ENCODE measurements around the gene BTN2A1.
A peak's percentile ranks its signal among the peaks of the same experiment; 100 is the strongest.
"Not testable (repeated sequence)": the region's sequence is repeated elsewhere in the genome, so short reads cannot be mapped to it uniquely, and the experiment has no call there.

BTN2A1 gene

DNA sequence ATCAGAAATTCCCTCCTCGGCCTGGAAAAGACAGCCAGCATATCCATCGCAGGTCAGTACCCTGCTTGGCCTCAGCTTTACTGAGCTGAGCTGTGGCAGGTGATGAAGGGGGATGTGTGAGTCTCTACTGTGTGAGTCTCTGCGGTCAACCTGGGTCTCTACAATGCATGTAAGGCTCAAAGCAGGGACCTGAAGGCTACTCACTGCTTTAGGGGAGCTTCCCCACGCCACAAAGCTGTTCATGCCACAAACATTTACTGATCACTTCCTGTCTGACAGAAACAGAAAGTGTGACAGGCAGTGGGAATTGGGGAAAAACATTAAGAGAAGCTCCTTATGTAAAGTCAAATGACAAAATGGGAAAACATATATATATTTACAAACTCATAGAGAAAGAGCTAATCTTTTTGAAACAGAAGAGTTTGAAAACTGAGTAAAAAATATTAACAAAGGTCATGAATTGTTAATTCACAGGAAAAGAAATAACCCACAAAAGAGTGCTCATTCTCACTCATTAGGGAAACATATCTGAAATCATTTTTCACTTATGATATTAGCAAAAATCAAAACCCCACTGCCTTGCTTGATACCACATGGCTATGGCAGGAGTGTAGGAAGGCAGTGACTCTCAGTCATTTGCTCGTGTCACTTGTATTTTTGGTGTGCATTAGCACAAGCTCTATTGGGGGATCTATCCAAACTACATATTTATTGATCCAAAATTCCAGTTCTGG is 11.7 kb upstream of the BTN2A1 start:
- H3K27ac ChIP-seq (ENCODE audit: low read depth, low read length): no peak overlapping the region

DNA sequence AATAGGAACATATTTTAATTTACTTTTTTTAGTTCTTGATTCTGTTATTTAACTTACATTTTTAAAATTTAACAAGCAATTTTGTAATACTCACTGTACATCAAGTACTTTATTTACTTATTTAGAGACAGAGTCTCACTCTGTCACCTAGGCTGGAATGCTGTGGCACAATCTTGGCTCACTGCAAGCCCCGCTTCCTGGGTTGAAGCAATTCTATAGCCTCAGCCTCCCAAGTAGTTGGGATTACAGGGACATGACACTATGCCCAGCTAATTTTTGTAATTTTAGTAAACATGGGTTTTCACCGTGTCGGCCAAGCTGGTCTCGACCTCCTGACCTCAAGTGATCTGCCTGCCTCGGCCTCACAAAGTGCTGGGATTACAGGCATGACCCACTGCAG is 10.5 kb upstream of the BTN2A1 start:
- H3K27ac ChIP-seq (ENCODE audit: low read depth, low read length): no peak overlapping the region
- H3K36me3 ChIP-seq (ENCODE audit: control insufficient read depth in 1 of 2, insufficient read depth in 2 of 2, low read length in 2 of 2): peaks cover 20 to 51% of the 10 kb centered on the region in 2 donors
- H3K4me1 ChIP-seq (ENCODE audit: control insufficient read depth in 1 of 2, insufficient read depth in 2 of 2, low read length in 2 of 2): peaks cover 3 to 12% of the 10 kb centered on the region in 2 donors
- no peaks in the 10 kb centered on the region for H3K27me3 ChIP-seq (ENCODE audit: control insufficient read depth in 1 of 2, insufficient read depth in 2 of 2, low read length in 2 of 2)
- no peak overlapping the region for H3K4me3 ChIP-seq (ENCODE audit: low read depth in 1 of 2, low read length in 2 of 2)
- no peak overlapping the region for H3K9ac ChIP-seq (ENCODE audit: low read depth in 1 of 2, low read length in 2 of 2)
- no peaks in the 10 kb centered on the region for H3K9me3 ChIP-seq (ENCODE audit: control insufficient read depth in 1 of 2, low read length in 2 of 2)

More for the DNA sequence above, 11.7 kb upstream of the BTN2A1 start:
- Histone ChIP-seq H3K9ac (ENCODE audit: low read depth in 1 of 2, low read length in 2 of 2) (peak overlapping the region in 1 of 2 donors; percentile 25), H3K4me3 (ENCODE audit: low read depth in 1 of 2, low read length in 2 of 2) (no peak overlapping the region), H3K9me3 (ENCODE audit: control insufficient read depth in 1 of 2, low read length in 2 of 2) (no peaks in the 10 kb centered on the region), H3K27me3 (ENCODE audit: control insufficient read depth in 1 of 2, insufficient read depth in 2 of 2, low read length in 2 of 2) (no peaks in the 10 kb centered on the region), H3K36me3 (ENCODE audit: control insufficient read depth in 1 of 2, insufficient read depth in 2 of 2, low read length in 2 of 2) (peaks cover 20 to 45% of the 10 kb centered on the region in 2 donors), H3K4me1 (ENCODE audit: control insufficient read depth in 1 of 2, insufficient read depth in 2 of 2, low read length in 2 of 2) (peaks cover 3 to 20% of the 10 kb centered on the region in 2 donors)

DNA sequence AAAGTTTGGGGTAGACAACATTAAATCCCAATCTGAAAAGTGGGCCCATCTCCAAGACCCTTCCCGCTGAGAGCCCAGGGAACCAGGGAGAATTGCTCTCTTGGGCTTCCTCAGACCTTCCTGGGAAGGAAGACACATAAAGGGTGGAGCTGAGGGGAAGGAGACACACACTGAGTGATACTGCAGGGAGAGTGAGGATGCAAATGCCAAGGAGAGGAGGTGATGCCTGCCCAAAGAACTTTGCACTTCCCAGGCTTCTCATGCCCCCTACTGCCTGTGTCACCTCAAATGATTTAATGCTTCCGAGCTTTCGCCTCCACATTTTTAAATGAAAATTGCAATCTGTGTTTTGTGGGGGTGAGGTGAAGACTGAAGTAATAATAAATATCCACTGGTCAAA is 7.5 kb upstream of the BTN2A1 start:
- H3K27ac ChIP-seq (ENCODE audit: low read depth, low read length): no peak overlapping the region
- H3K4me1 ChIP-seq (ENCODE audit: control insufficient read depth in 1 of 2, insufficient read depth in 2 of 2, low read length in 2 of 2): peaks cover 3 to 5% of the 10 kb centered on the region in 2 donors

DNA sequence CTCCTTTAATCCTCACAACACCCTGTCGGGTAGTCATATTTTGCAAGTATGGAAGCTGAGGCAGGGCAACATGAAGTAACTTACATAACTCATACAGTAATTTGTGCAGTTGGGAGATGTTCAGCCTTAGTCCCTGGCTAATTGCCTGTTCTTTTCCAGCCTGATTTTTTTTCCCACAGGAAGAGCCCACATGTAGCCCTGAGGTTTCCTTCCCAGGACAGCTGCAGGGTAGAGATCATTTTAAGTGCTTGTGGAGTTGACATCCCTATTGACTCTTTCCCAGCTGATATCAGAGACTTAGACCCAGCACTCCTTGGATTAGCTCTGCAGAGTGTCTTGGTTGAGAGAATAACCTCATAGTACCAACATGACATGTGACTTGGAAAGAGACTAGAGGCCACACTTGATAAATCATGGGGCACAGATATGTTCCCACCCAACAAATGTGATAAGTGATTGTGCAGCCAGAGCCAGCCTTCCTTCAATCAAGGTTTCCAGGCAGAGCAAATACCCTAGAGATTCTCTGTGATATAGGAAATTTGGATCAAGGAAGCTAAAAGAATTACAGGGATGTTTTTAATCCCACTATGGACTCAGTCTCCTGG is 5.0 kb upstream of the BTN2A1 start:
- Histone ChIP-seq H3K4me3 (ENCODE audit: low read depth in 1 of 2, low read length in 2 of 2) (no peak overlapping the region), H3K9me3 (ENCODE audit: control insufficient read depth in 1 of 2, low read length in 2 of 2) (no peaks in the 10 kb centered on the region), H3K27ac (ENCODE audit: low read depth, low read length) (no peak overlapping the region), H3K27me3 (ENCODE audit: control insufficient read depth in 1 of 2, insufficient read depth in 2 of 2, low read length in 2 of 2) (no peaks in the 10 kb centered on the region), H3K36me3 (ENCODE audit: control insufficient read depth in 1 of 2, insufficient read depth in 2 of 2, low read length in 2 of 2) (peaks cover 11 to 36% of the 10 kb centered on the region in 2 donors), H3K9ac (ENCODE audit: low read depth in 1 of 2, low read length in 2 of 2) (no peak overlapping the region), H3K4me1 (ENCODE audit: control insufficient read depth in 1 of 2, insufficient read depth in 2 of 2, low read length in 2 of 2) (peaks cover 5 to 7% of the 10 kb centered on the region in 2 donors)

More for the DNA sequence above, 7.5 kb upstream of the BTN2A1 start:
- no peak overlapping the region for H3K4me3 ChIP-seq (ENCODE audit: low read depth in 1 of 2, low read length in 2 of 2)
- no peak overlapping the region for H3K9ac ChIP-seq (ENCODE audit: low read depth in 1 of 2, low read length in 2 of 2)
- no peaks in the 10 kb centered on the region for H3K27me3 ChIP-seq (ENCODE audit: control insufficient read depth in 1 of 2, insufficient read depth in 2 of 2, low read length in 2 of 2)
- H3K9me3 ChIP-seq (ENCODE audit: control insufficient read depth in 1 of 2, low read length in 2 of 2): no peaks in the 10 kb centered on the region
- H3K36me3 ChIP-seq (ENCODE audit: control insufficient read depth in 1 of 2, insufficient read depth in 2 of 2, low read length in 2 of 2): peaks cover 18 to 46% of the 10 kb centered on the region in 2 donors

GRCh38 chr6:26454631-26455030 is 3.1 kb upstream of the BTN2A1 start:
- H3K4me1 ChIP-seq (ENCODE audit: control insufficient read depth in 1 of 2, insufficient read depth in 2 of 2, low read length in 2 of 2): peaks cover 14 to 15% of the 10 kb centered on the region in 2 donors
- no peak overlapping the region for H3K4me3 ChIP-seq (ENCODE audit: low read depth in 1 of 2, low read length in 2 of 2)
- H3K9ac ChIP-seq (ENCODE audit: low read depth in 1 of 2, low read length in 2 of 2): no peak overlapping the region
- no peak overlapping the region for H3K27ac ChIP-seq (ENCODE audit: low read depth, low read length)
- no peaks in the 10 kb centered on the region for H3K27me3 ChIP-seq (ENCODE audit: control insufficient read depth in 1 of 2, insufficient read depth in 2 of 2, low read length in 2 of 2)
- H3K36me3 ChIP-seq (ENCODE audit: control insufficient read depth in 1 of 2, insufficient read depth in 2 of 2, low read length in 2 of 2): peaks cover 8 to 24% of the 10 kb centered on the region in 2 donors
- H3K9me3 ChIP-seq (ENCODE audit: control insufficient read depth in 1 of 2, low read length in 2 of 2): no peaks in the 10 kb centered on the region

- peaks cover 10 to 22% of the 10 kb centered on the region in 2 donors for H3K36me3 ChIP-seq (ENCODE audit: control insufficient read depth in 1 of 2, insufficient read depth in 2 of 2, low read length in 2 of 2)
- no peak overlapping the region for H3K4me3 ChIP-seq (ENCODE audit: low read depth in 1 of 2, low read length in 2 of 2)
- H3K4me1 ChIP-seq (ENCODE audit: control insufficient read depth in 1 of 2, insufficient read depth in 2 of 2, low read length in 2 of 2): peaks cover 22 to 23% of the 10 kb centered on the region in 2 donors
- no peak overlapping the region for H3K27ac ChIP-seq (ENCODE audit: low read depth, low read length)
- H3K9me3 ChIP-seq (ENCODE audit: control insufficient read depth in 1 of 2, low read length in 2 of 2): no peaks in the 10 kb centered on the region
- no peaks in the 10 kb centered on the region for H3K27me3 ChIP-seq (ENCODE audit: control insufficient read depth in 1 of 2, insufficient read depth in 2 of 2, low read length in 2 of 2)
- no peak overlapping the region for H3K9ac ChIP-seq (ENCODE audit: low read depth in 1 of 2, low read length in 2 of 2)
These were observed 2.3 kb upstream of the BTN2A1 start for GRCh38 chr6:26455357-26455970.

DNA sequence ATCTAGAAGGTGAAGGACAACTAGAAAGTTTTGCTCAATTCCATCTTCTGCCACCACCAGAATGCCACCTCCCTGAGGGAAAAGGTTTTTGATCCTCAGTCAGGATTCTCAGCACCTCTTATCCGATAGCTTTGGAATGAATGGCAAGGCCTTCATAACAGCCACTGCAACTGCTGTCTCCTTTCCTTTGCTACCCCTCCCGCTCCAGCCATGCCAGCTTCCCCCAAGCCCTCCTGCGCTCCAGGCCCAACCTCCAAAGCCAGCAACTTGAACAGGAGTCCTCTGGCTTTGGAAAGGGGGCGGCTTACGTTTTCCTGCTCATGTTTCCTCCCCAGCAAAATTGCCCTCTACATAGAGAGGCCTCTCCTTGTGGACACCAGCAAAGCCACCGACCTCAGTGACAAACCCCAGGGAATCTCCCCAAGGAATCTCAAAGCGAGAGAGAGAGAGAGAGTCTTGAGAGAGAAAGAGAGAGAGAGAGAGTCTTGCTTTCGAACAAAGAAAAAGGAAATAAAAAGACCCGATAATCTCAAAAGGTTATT is 420 bp upstream of the BTN2A1 start:
- H3K9ac ChIP-seq (ENCODE audit: low read depth in 1 of 2, low read length in 2 of 2): peak overlapping the region; percentile 97 to 99
- peak overlapping the region; percentile 23 for H3K27ac ChIP-seq (ENCODE audit: low read depth, low read length)
- H3K27me3 ChIP-seq (ENCODE audit: control insufficient read depth in 1 of 2, insufficient read depth in 2 of 2, low read length in 2 of 2): no peaks in the 10 kb centered on the region
- H3K4me3 ChIP-seq (ENCODE audit: low read depth in 1 of 2, low read length in 2 of 2): peak overlapping the region; percentile 87 to 94
- no peaks in the 10 kb centered on the region for H3K9me3 ChIP-seq (ENCODE audit: control insufficient read depth in 1 of 2, low read length in 2 of 2)
- H3K36me3 ChIP-seq (ENCODE audit: control insufficient read depth in 1 of 2, insufficient read depth in 2 of 2, low read length in 2 of 2): peaks cover 16 to 23% of the 10 kb centered on the region in 2 donors
- peaks cover 29 to 31% of the 10 kb centered on the region in 2 donors for H3K4me1 ChIP-seq (ENCODE audit: control insufficient read depth in 1 of 2, insufficient read depth in 2 of 2, low read length in 2 of 2)

DNA sequence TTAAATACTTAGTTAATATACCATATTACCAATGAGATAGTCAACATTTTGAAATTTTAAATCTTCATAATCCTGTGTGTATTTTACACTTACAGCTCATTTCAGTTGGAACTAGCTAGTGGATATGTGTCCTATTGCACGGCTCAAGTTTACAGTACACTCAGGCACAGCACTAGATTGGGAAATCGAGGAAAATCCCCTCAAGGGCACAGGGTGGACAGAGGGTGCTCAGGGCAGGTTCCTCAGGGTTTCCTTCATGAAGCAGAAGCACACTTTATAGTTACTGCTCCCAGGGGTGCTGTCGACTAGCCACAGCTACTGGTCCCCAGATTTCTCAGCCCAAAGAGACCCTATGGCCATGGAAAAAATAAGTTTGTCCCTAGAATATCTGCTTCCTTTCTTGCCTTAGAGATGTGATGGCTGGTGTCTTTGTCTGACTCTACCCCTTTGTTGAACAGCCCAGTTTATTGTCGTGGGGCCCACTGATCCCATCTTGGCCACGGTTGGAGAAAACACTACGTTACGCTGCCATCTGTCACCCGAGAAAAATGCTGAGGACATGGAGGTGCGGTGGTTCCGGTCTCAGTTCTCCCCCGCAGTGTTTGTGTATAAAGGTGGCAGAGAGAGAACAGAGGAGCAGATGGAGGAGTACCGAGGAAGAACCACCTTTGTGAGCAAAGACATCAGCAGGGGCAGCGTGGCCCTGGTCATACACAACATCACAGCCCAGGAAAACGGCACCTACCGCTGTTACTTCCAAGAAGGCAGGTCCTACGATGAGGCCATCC is 1.5 kb downstream of the BTN2A1 start:
- H3K4me3 ChIP-seq (ENCODE audit: low read depth in 1 of 2, low read length in 2 of 2): peak overlapping the region; percentile 46 to 48

DNA sequence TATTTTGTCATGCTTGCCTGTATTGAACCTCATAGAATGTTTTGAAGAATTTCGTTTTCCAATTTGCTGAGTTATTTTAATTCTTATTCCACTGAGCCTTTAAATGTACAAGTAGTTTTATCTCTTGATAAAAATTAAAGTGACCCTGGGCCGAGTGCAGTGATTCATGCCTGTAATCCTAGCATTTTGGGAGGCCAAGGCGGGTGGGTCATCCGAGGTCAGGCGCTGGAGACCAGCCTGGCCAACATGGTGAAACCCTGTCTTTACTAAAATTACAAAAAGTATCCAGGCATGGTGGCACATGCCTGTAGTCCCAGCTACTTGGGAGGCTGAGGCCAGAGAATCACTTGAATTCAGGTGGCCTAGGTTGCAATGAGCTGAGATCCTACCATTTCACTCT is 3.6 kb downstream of the BTN2A1 start:
- not testable (repeated sequence) for H3K27me3 ChIP-seq (ENCODE audit: control insufficient read depth in 1 of 2, insufficient read depth in 2 of 2, low read length in 2 of 2); H3K9me3 ChIP-seq (ENCODE audit: control insufficient read depth in 1 of 2, low read length in 2 of 2); H3K27ac ChIP-seq (ENCODE audit: low read depth, low read length); H3K9ac ChIP-seq (ENCODE audit: low read depth in 1 of 2, low read length in 2 of 2)
- peaks cover 29 to 31% of the 10 kb centered on the region in 2 donors for H3K4me1 ChIP-seq (ENCODE audit: control insufficient read depth in 1 of 2, insufficient read depth in 2 of 2, low read length in 2 of 2)
- peak overlapping the region in 1 of 2 donors; percentile 46 for H3K4me3 ChIP-seq (ENCODE audit: low read depth in 1 of 2, low read length in 2 of 2)
- H3K36me3 ChIP-seq (ENCODE audit: control insufficient read depth in 1 of 2, insufficient read depth in 2 of 2, low read length in 2 of 2): peaks cover 48 to 63% of the 10 kb centered on the region in 2 donors

More for the DNA sequence above, 1.5 kb downstream of the BTN2A1 start:
- Histone ChIP-seq H3K4me1 (ENCODE audit: control insufficient read depth in 1 of 2, insufficient read depth in 2 of 2, low read length in 2 of 2) (peaks cover 29 to 31% of the 10 kb centered on the region in 2 donors), H3K27ac (ENCODE audit: low read depth, low read length) (no peak overlapping the region), H3K9me3 (ENCODE audit: control insufficient read depth in 1 of 2, low read length in 2 of 2) (no peaks in the 10 kb centered on the region), H3K9ac (ENCODE audit: low read depth in 1 of 2, low read length in 2 of 2) (peak overlapping the region in 1 of 2 donors; percentile 33), H3K36me3 (ENCODE audit: control insufficient read depth in 1 of 2, insufficient read depth in 2 of 2, low read length in 2 of 2) (peaks cover 29 to 42% of the 10 kb centered on the region in 2 donors), H3K27me3 (ENCODE audit: control insufficient read depth in 1 of 2, insufficient read depth in 2 of 2, low read length in 2 of 2) (no peaks in the 10 kb centered on the region)

Data from duodenal mucosa (tissue), 2 donors.